H9 (cell line): ENCODE results near the gene ITPKB. TPM values are rescaled to one million over a fixed set of nuclear protein-coding genes. Genes with fewer than 3 reads are reported as not detected.

Source experiments
- DNase-seq: peaks from one replicate; pipeline ENCODE4 v3.0.0-alpha.2; 2017
- H2AFZ ChIP-seq: one replicate; pipeline ENCODE4 v1.6.1; 2013; ENCODE audit warnings: mild to moderate bottlenecking, low read length, control low read depth, moderate library complexity
- H2AK5ac ChIP-seq: 2 replicates; pipeline ENCODE4 v1.6.1; 2013; ENCODE audit warnings: low read length, control low read depth, mixed read lengths; ENCODE audit not compliant: insufficient read length
- H2BK120ac ChIP-seq: one replicate; pipeline ENCODE4 v1.6.1; 2013; ENCODE audit warnings: low read depth, mild to moderate bottlenecking, low read length, control low read depth, inconsistent platforms; ENCODE audit not compliant: poor library complexity, severe bottlenecking
- H2BK12ac ChIP-seq: 2 replicates; pipeline ENCODE4 v1.6.1; 2013; ENCODE audit warnings: low read length, control low read depth, mixed read lengths, low read depth; ENCODE audit not compliant: insufficient read length
- H2BK15ac ChIP-seq: 2 replicates; pipeline ENCODE4 v1.6.1; 2013; ENCODE audit warnings: low read depth, low read length, control low read depth
- H2BK20ac ChIP-seq: one replicate; pipeline ENCODE4 v1.6.1; 2013; ENCODE audit warnings: low read depth, mild to moderate bottlenecking, low read length, control low read depth, inconsistent platforms; ENCODE audit not compliant: poor library complexity, severe bottlenecking
- H2BK5ac ChIP-seq: 2 replicates; pipeline ENCODE4 v1.6.1; 2013; ENCODE audit warnings: low read length, control low read depth, mixed read lengths; ENCODE audit not compliant: insufficient read length
- H3K14ac ChIP-seq: 2 replicates; pipeline ENCODE4 v1.6.1; 2013; ENCODE audit warnings: low read length, control low read depth; ENCODE audit not compliant: insufficient read depth
- H3K18ac ChIP-seq: 2 replicates; pipeline ENCODE4 v1.6.1; 2013; ENCODE audit warnings: low read depth, mild to moderate bottlenecking, mixed read lengths, low read length, control low read depth; ENCODE audit not compliant: insufficient read length
- H3K23ac ChIP-seq: 2 replicates; pipeline ENCODE4 v1.6.1; 2013; ENCODE audit warnings: low read length, control low read depth, mixed read lengths, low read depth; ENCODE audit not compliant: insufficient read length
- H3K23me2 ChIP-seq: 2 replicates; pipeline ENCODE4 v1.6.1; 2013; ENCODE audit warnings: low read depth, mild to moderate bottlenecking, mixed read lengths, low read length, control low read depth; ENCODE audit not compliant: insufficient read length, poor library complexity, severe bottlenecking
- H3K27ac ChIP-seq: 2 replicates; pipeline ENCODE4 v1.5.1; 2013; ENCODE audit warnings: low read length, control low read depth, mixed read lengths, low read depth; ENCODE audit not compliant: insufficient read length
- H3K27me3 ChIP-seq: 2 replicates; pipeline ENCODE4 v1.6.1; 2013; ENCODE audit warnings: low read length, control low read depth, inconsistent platforms; ENCODE audit not compliant: insufficient read depth
- H3K4ac ChIP-seq: 2 replicates; pipeline ENCODE4 v1.6.1; 2013; ENCODE audit warnings: low read depth, mild to moderate bottlenecking, control low read depth, inconsistent platforms, low read length, moderate library complexity
- H3K4me1 ChIP-seq: 2 replicates; pipeline ENCODE4 v1.6.1; 2013; ENCODE audit warnings: low read length, control low read depth, inconsistent platforms; ENCODE audit not compliant: insufficient read depth
- H3K4me2 ChIP-seq: 2 replicates; pipeline ENCODE4 v1.6.1; 2013; ENCODE audit warnings: low read length, control low read depth, mixed read lengths; ENCODE audit not compliant: insufficient read length, insufficient read depth
- H3K56ac ChIP-seq: 2 replicates; pipeline ENCODE4 v1.6.1; 2013; ENCODE audit warnings: low read depth, mild to moderate bottlenecking, mixed read lengths, low read length, control low read depth; ENCODE audit not compliant: insufficient read length
- H3K79me1 ChIP-seq: 2 replicates; pipeline ENCODE4 v1.6.1; 2013; ENCODE audit warnings: low read depth, mild to moderate bottlenecking, moderate library complexity, low read length, control low read depth, inconsistent platforms; ENCODE audit not compliant: insufficient read depth, poor library complexity, severe bottlenecking
- H3K79me2 ChIP-seq: 2 replicates; pipeline ENCODE4 v1.6.1; 2013; ENCODE audit warnings: low read length, control low read depth, inconsistent platforms; ENCODE audit not compliant: insufficient read depth
- H3K9ac ChIP-seq: 2 replicates; pipeline ENCODE4 v1.6.1; 2013; ENCODE audit warnings: low read length, control low read depth, mixed read lengths; ENCODE audit not compliant: insufficient read length; ENCODE audit errors: extremely low read depth
- H3K9me3 ChIP-seq: one replicate; pipeline ENCODE4 v1.6.1; 2013; ENCODE audit warnings: low read depth, low read length, inconsistent platforms; ENCODE audit not compliant: control insufficient read depth
- H3T11ph ChIP-seq: one replicate; pipeline ENCODE4 v1.6.1; 2013; ENCODE audit warnings: mild to moderate bottlenecking, low read length, control low read depth, inconsistent platforms
- H4K20me1 ChIP-seq: one replicate; pipeline ENCODE4 v1.6.1; 2013; ENCODE audit not compliant: control insufficient read depth, insufficient read length, insufficient read depth
- H4K5ac ChIP-seq: 2 replicates; pipeline ENCODE4 v1.6.1; 2013; ENCODE audit warnings: low read depth, mild to moderate bottlenecking, mixed read lengths, low read length, control low read depth; ENCODE audit not compliant: insufficient read length
- H4K8ac ChIP-seq: replicated peaks from 2 replicates; pipeline ENCODE4 v1.6.1; 2013; ENCODE audit warnings: low read length, control low read depth, mixed read lengths, low read depth; ENCODE audit not compliant: insufficient read length
- H4K91ac ChIP-seq: 2 replicates; pipeline ENCODE4 v1.6.1; 2013; ENCODE audit warnings: low read depth, mild to moderate bottlenecking, moderate library complexity, mixed read lengths, low read length, control low read depth; ENCODE audit not compliant: insufficient read length
- H3K27ac Mint-ChIP-seq, 3 experiments: 2 replicates in 2 of 3; 3 replicates in 1 of 3; pipeline ENCODE4 v1.8.0; 2020 to 2021; ENCODE audit warnings: mixed read lengths in 3 of 3, mild to moderate bottlenecking in 1 of 3, moderate library complexity in 1 of 3
- H3K27me3 Mint-ChIP-seq: 2 replicates; pipeline ENCODE4 v1.8.0; 2021; ENCODE audit warnings: low read depth, mild to moderate bottlenecking, moderate library complexity, mixed read lengths
- H3K36me3 Mint-ChIP-seq, 3 experiments: 2 replicates in 2 of 3; 3 replicates in 1 of 3; pipeline ENCODE4 v1.8.0; 2020 to 2021; ENCODE audit warnings: low read depth in 3 of 3, mixed read lengths in 3 of 3; ENCODE audit not compliant: insufficient read depth in 1 of 3
- H3K4me1 Mint-ChIP-seq, 2 experiments: 2 replicates each; pipeline ENCODE4 v1.8.0; 2020; ENCODE audit warnings: mixed read lengths in 2 of 2
- H3K4me3 Mint-ChIP-seq, 2 experiments: 2 replicates in 1 of 2; 3 replicates in 1 of 2; pipeline ENCODE4 v1.8.0; 2020 to 2021; ENCODE audit warnings: mild to moderate bottlenecking in 2 of 2, mixed read lengths in 2 of 2, moderate library complexity in 1 of 2
- H3K9me3 Mint-ChIP-seq, 2 experiments: 2 replicates in 1 of 2; 3 replicates in 1 of 2; pipeline ENCODE4 v1.8.0; 2020; ENCODE audit warnings: mild to moderate bottlenecking in 2 of 2, mixed read lengths in 2 of 2, moderate library complexity in 1 of 2
- WGBS: extraction: QIAGEN DNeasy Blood & Tissue Kit; methylation state at CpG from one replicate; pipeline ENCODE4 v1.1.7; 2013; ENCODE audit warnings: missing lambda C conversion rate, low lambda C conversion rate, mixed read lengths; ENCODE audit not compliant: insufficient read length; ENCODE audit errors: extremely low coverage; 5-methylcytosine and 5-hydroxymethylcytosine counted together
- total RNA-seq: library from RNA; stranded (reverse); gene quantifications from 2 replicates; pipeline ENCODE4 v1.2.1, GENCODE V29; 2021
- TF ChIP-seq, protein P1 (sequence below): fragments of 200-600 bp; sonication (generic); conservative IDR thresholded peaks from 3 replicates; pipeline ENCODE4 v1.8.0; 2021; ENCODE audit warnings: antibody characterized with exemption, mild to moderate bottlenecking

The ITPKB gene
- total RNA-seq, 1 experiment from 2014 or later: 3.8 TPM

DNA sequence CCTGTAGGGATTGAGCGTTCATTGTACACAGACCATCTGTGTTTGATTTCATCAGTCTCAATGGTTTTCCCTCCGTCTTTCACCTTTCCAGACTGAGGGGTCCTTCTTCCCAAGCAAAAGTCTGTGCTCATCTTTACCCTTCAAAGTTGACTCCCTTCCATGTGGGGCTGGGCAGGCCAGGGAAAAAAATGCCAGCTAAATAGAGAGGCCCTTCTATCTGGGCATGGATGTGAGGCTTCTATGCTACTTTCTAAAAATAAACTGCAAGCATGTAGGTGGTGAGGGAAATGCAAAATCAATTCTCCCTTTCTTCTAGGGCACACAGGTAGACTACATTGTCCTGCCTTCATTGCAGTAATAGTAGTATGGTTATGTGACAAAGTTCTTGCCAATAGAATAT is 46.7 kb upstream of the ITPKB start:
- no peak overlapping the region for H2BK120ac ChIP-seq
- H3K9me3 Mint-ChIP-seq: no peaks in the 10 kb centered on the region
- H3K23ac ChIP-seq: no peak overlapping the region
- H2BK15ac ChIP-seq: no peak overlapping the region
- no peak overlapping the region for H3K18ac ChIP-seq
- H2AK5ac ChIP-seq: no peak overlapping the region
- no peak overlapping the region for H2BK12ac ChIP-seq
- no peak overlapping the region for H3K4ac ChIP-seq
- DNase-seq: no peak
- H3K9ac ChIP-seq: no peak overlapping the region
- peaks cover 4 to 8% of the 10 kb centered on the region in 2 experiments; a peak in 3 of 4 replicates for H3K4me1 Mint-ChIP-seq
- no peak overlapping the region for H3K27ac ChIP-seq
- H4K8ac ChIP-seq: no peak overlapping the region
- H3K23me2 ChIP-seq: no peaks in the 10 kb centered on the region
- no peaks in the 10 kb centered on the region for H3K27me3 ChIP-seq
- no peaks in the 10 kb centered on the region for H3K79me2 ChIP-seq
- H3K4me2 ChIP-seq: no peak overlapping the region
- peaks cover 2% of the 10 kb centered on the region; the same call in 1 of the 2 replicates for H3K27me3 Mint-ChIP-seq
- H4K91ac ChIP-seq: no peak overlapping the region
- H2AFZ ChIP-seq: no peak overlapping the region
- H3K79me1 ChIP-seq: no peaks in the 10 kb centered on the region
- no peak overlapping the region for H4K5ac ChIP-seq
- no peak overlapping the region for H2BK5ac ChIP-seq
- H3K56ac ChIP-seq: no peak overlapping the region
- TF ChIP-seq, protein P1, sequence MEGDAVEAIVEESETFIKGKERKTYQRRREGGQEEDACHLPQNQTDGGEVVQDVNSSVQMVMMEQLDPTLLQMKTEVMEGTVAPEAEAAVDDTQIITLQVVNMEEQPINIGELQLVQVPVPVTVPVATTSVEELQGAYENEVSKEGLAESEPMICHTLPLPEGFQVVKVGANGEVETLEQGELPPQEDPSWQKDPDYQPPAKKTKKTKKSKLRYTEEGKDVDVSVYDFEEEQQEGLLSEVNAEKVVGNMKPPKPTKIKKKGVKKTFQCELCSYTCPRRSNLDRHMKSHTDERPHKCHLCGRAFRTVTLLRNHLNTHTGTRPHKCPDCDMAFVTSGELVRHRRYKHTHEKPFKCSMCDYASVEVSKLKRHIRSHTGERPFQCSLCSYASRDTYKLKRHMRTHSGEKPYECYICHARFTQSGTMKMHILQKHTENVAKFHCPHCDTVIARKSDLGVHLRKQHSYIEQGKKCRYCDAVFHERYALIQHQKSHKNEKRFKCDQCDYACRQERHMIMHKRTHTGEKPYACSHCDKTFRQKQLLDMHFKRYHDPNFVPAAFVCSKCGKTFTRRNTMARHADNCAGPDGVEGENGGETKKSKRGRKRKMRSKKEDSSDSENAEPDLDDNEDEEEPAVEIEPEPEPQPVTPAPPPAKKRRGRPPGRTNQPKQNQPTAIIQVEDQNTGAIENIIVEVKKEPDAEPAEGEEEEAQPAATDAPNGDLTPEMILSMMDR: no peak
- no peaks in the 10 kb centered on the region for H4K20me1 ChIP-seq
- no peak overlapping the region for H3K14ac ChIP-seq
- no peak overlapping the region for H3K27ac Mint-ChIP-seq
- no peak overlapping the region for H2BK20ac ChIP-seq
- no peaks in the 10 kb centered on the region for H3K36me3 Mint-ChIP-seq
- no peaks in the 10 kb centered on the region for H3K4me1 ChIP-seq
- WGBS: no CpG with 5 or more reads among the region's 2 CpGs
- H3K4me3 Mint-ChIP-seq: no peak overlapping the region
- H3T11ph ChIP-seq: no peak overlapping the region
- no peaks in the 10 kb centered on the region for H3K9me3 ChIP-seq
